Ectodermal cell (in vitro differentiated cells): ENCODE results near the gene DFFB. TPM values are rescaled to one million over a fixed set of nuclear protein-coding genes. Genes with fewer than 3 reads are reported as not detected.
"Not testable (repeated sequence)": the region's sequence is repeated elsewhere in the genome, so short reads cannot be mapped to it uniquely, and the experiment has no call there.

Experiments
- H3K27ac ChIP-seq: 2 replicates; pipeline ENCODE4 v1.7.0; 2013; ENCODE audit warnings: mild to moderate bottlenecking, low read depth, low read length; ENCODE audit not compliant: insufficient read depth, poor library complexity, severe bottlenecking
- H3K27me3 ChIP-seq: 2 replicates; pipeline ENCODE4 v1.7.0; 2013; ENCODE audit warnings: mild to moderate bottlenecking, low read length; ENCODE audit not compliant: insufficient read depth, control insufficient read depth, poor library complexity, severe bottlenecking
- H3K36me3 ChIP-seq: one replicate; pipeline ENCODE4 v1.7.0; 2013; ENCODE audit warnings: low read length; ENCODE audit not compliant: control insufficient read depth, insufficient read depth
- H3K4me1 ChIP-seq: one replicate; pipeline ENCODE4 v1.7.0; 2013; ENCODE audit warnings: low read length; ENCODE audit not compliant: control insufficient read depth, insufficient read depth
- H3K4me3 ChIP-seq: 2 replicates; pipeline ENCODE4 v1.7.0; 2013; ENCODE audit warnings: low read depth, low read length, control low read depth; ENCODE audit not compliant: insufficient read depth
- H3K9me3 ChIP-seq: 2 replicates; pipeline ENCODE4 v1.7.0; 2013; ENCODE audit warnings: mild to moderate bottlenecking, low read length, moderate library complexity; ENCODE audit not compliant: control insufficient read depth
- WGBS, 2 experiments: methylation state at CpG; one replicate each; pipeline ENCODE4 v1.1.7; 2013; ENCODE audit warnings: missing lambda C conversion rate in 2 of 2; 5-methylcytosine and 5-hydroxymethylcytosine counted together
- polyA plus RNA-seq, 4 experiments: library from polyadenylated mRNA; stranded (reverse); fragments of 50-300 nt; gene quantifications; one replicate each; pipeline ENCODE4 v1.2.3, GENCODE V29; 2013

The DFFB gene
- polyA plus RNA-seq (2013, experiment 1 of 4): 9.1 TPM
- polyA plus RNA-seq (2013, experiment 2 of 4): 5.5 TPM
- polyA plus RNA-seq (2013, experiment 3 of 4): 5.6 TPM
- polyA plus RNA-seq (2013, experiment 4 of 4): 6.3 TPM

GRCh38 chr1:3856923-3857790 is at the start of gene DFFB, which contains the start of gene CEP104:
Gene DFFB (plus strand): TSS chr1:3857476. CDS start chr1:3857604, 128 bp downstream.
Gene CEP104 (minus strand): TSS chr1:3857211. CDS start chr1:3852407, 4,804 bp downstream.
- WGBS, 2 experiments: 1% methylated on average over 73 of the region's 73 CpGs
- Histone ChIP-seq H3K27me3 (peaks cover 16% of the 10 kb centered on the region), H3K27ac (no peak within 1 kb of the TSS), H3K9me3 (no peaks in the 10 kb centered on the region), H3K36me3 (no peaks in the 10 kb centered on the region), H3K4me1 (peaks cover 7% of the 10 kb centered on the region), H3K4me3 (peak within 1 kb of the TSS; percentile 87)

GRCh38 chr1:3807769-3808168 is 49.5 kb upstream of the DFFB start:
- H3K27me3 ChIP-seq: no peaks in the 10 kb centered on the region
- H3K4me3 ChIP-seq: no peak overlapping the region
- H3K4me1 ChIP-seq: no peaks in the 10 kb centered on the region
- H3K9me3 ChIP-seq: no peaks in the 10 kb centered on the region
- WGBS, 2 experiments: 82 to 84% methylated on average over 5 of the region's 5 CpGs
- no peaks in the 10 kb centered on the region for H3K36me3 ChIP-seq
- no peak overlapping the region for H3K27ac ChIP-seq

GRCh38 chr1:3809680-3810079 is 47.6 kb upstream of the DFFB start:
- no peaks in the 10 kb centered on the region for H3K4me1 ChIP-seq
- WGBS, 2 experiments: 84 to 85% methylated on average over 7 of the region's 7 CpGs
- H3K36me3 ChIP-seq: no peaks in the 10 kb centered on the region
- H3K9me3 ChIP-seq: no peaks in the 10 kb centered on the region
- H3K27me3 ChIP-seq: no peaks in the 10 kb centered on the region
- no peak overlapping the region for H3K27ac ChIP-seq
- no peak overlapping the region for H3K4me3 ChIP-seq

- not testable (repeated sequence) for H3K27me3 ChIP-seq, H3K36me3 ChIP-seq, H3K27ac ChIP-seq, H3K4me3 ChIP-seq, H3K9me3 ChIP-seq, H3K4me1 ChIP-seq
- WGBS, 2 experiments: 87 to 90% methylated on average over 9 of the region's 9 CpGs
Measured at GRCh38 chr1:3810149-3810761, 47.0 kb upstream of the DFFB start.

- Histone ChIP-seq H3K9me3 (no peaks in the 10 kb centered on the region), H3K4me1 (no peaks in the 10 kb centered on the region), H3K27me3 (no peaks in the 10 kb centered on the region), H3K27ac (no peak overlapping the region), H3K36me3 (no peaks in the 10 kb centered on the region), H3K4me3 (no peak overlapping the region)
- WGBS, 2 experiments: 58 to 69% methylated on average over 2 of the region's 2 CpGs
Measured at GRCh38 chr1:3811595-3811911, 45.7 kb upstream of the DFFB start.

- H3K9me3 ChIP-seq: no peaks in the 10 kb centered on the region
- H3K36me3 ChIP-seq: no peaks in the 10 kb centered on the region
- H3K4me1 ChIP-seq: no peaks in the 10 kb centered on the region
- H3K27me3 ChIP-seq: no peaks in the 10 kb centered on the region
- H3K27ac ChIP-seq: no peak overlapping the region
- no peak overlapping the region for H3K4me3 ChIP-seq
- 97 to 98% methylated on average over 2 of the region's 2 CpGs for WGBS, 2 experiments
Measured at GRCh38 chr1:3814065-3814464, 43.2 kb upstream of the DFFB start.

- no peak overlapping the region for H3K4me3 ChIP-seq
- no peak overlapping the region for H3K27ac ChIP-seq
- H3K36me3 ChIP-seq: no peaks in the 10 kb centered on the region
- H3K27me3 ChIP-seq: no peaks in the 10 kb centered on the region
- WGBS, 2 experiments: 93 to 94% methylated on average over 42 of the region's 42 CpGs
- H3K9me3 ChIP-seq: no peaks in the 10 kb centered on the region
- no peaks in the 10 kb centered on the region for H3K4me1 ChIP-seq
Measured at GRCh38 chr1:3814771-3815561, 42.3 kb upstream of the DFFB start.

GRCh38 chr1:3816331-3817137 is 40.7 kb upstream of the DFFB start:
- Histone ChIP-seq H3K9me3 (no peaks in the 10 kb centered on the region), H3K27me3 (no peaks in the 10 kb centered on the region), H3K4me1 (no peaks in the 10 kb centered on the region), H3K36me3 (no peaks in the 10 kb centered on the region), H3K4me3 (no peak overlapping the region), H3K27ac (no peak overlapping the region)
- WGBS, 2 experiments: 92 to 94% methylated on average over 38 of the region's 38 CpGs

GRCh38 chr1:3817138-3817740 is 40.0 kb upstream of the DFFB start:
- Histone ChIP-seq H3K4me1 (no peaks in the 10 kb centered on the region), H3K9me3 (no peaks in the 10 kb centered on the region), H3K27ac (no peak overlapping the region), H3K27me3 (no peaks in the 10 kb centered on the region), H3K36me3 (no peaks in the 10 kb centered on the region), H3K4me3 (no peak overlapping the region)
- 93 to 95% methylated on average over 17 of the region's 17 CpGs for WGBS, 2 experiments
